Gastrocnemius medialis (tissue), 4 donors: ENCODE measurements around the gene PEDS1.

Source experiments
- POLR2A ChIP-seq, 2 donors: fragments of 450-650 bp; IDR thresholded peaks; one replicate each; pipeline ENCODE4 v1.6.1; 2017; ENCODE audit warnings: antibody characterized with exemption in 2 of 2, mild to moderate bottlenecking in 2 of 2, moderate library complexity in 2 of 2
- TF ChIP-seq, protein P1 (sequence below), 5 experiments: fragments of 450-650 bp in 3 of 5; fragments of 200-600 bp in 2 of 5; sonication (generic) in 2 of 5; IDR thresholded peaks in 4 of 5; conservative IDR thresholded peaks in 1 of 5; 1 replicate in 4 of 5; 2 replicates in 1 of 5; pipeline ENCODE4 v1.5.1; 2016 to 2019; ENCODE audit warnings: antibody characterized with exemption in 5 of 5, mild to moderate bottlenecking in 3 of 5, moderate library complexity in 3 of 5

DNA sequence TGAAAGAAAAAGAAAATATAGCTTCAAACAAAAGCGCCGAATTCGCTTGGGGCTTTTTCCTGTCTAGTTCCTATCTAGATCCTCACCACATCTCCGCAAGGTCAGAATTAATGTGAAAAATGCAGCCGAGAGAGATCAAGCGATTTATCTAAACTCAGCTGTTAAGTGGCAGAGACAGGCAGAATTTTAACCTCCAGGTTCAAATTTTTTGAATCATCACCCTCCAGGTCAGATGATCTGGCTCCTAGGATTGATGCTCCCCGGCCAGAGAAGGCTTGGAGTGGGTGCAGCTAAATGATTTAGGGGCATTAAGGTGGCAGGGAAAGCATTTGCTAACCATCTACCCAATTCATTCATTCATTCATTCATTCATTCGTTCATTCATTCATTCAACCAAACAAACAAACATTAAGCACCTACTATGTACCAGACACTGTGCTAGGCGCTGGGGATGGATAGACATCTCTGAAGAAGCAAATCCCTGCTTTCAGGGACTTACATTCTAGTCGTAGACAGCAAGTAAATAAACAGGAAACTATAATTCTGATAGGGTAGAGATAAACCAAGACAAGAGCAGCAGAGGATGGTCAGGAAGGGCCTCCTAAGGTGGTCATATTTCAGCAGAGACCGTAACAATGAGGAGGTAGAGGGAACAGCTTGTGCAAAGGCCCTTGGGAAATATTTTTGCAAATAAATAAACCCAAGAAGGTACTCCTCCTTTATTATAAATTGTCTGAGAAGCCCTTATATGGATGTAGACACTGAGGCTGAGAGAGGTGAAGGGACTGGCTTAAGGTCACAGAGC is 39.9 kb downstream of the PEDS1 start:
- no peak for TF ChIP-seq POLR2A (IDR thresholded peaks at IDR 0.05)
- TF ChIP-seq, protein P1, sequence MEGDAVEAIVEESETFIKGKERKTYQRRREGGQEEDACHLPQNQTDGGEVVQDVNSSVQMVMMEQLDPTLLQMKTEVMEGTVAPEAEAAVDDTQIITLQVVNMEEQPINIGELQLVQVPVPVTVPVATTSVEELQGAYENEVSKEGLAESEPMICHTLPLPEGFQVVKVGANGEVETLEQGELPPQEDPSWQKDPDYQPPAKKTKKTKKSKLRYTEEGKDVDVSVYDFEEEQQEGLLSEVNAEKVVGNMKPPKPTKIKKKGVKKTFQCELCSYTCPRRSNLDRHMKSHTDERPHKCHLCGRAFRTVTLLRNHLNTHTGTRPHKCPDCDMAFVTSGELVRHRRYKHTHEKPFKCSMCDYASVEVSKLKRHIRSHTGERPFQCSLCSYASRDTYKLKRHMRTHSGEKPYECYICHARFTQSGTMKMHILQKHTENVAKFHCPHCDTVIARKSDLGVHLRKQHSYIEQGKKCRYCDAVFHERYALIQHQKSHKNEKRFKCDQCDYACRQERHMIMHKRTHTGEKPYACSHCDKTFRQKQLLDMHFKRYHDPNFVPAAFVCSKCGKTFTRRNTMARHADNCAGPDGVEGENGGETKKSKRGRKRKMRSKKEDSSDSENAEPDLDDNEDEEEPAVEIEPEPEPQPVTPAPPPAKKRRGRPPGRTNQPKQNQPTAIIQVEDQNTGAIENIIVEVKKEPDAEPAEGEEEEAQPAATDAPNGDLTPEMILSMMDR (IDR thresholded peaks at IDR 0.05 in 4 of 5, conservative IDR thresholded peaks at IDR 0.05 in 1 of 5): no peak
